NCI-H510A (cell line): ENCODE measurements around the gene SDHD.

Source experiments
- DNase-seq: peaks from one replicate; lab custom pipeline; 2025; lab: John Stamatoyannopoulos, UW

The SDHD gene

GRCh38 chr11:112103446-112103845 lies 16.8 kb downstream of the SDHD start:
- DNase-seq, result no peak

- DNase-seq, result no peak
Observed at GRCh38 chr11:112106070-112106469, 19.4 kb downstream of the SDHD start.

GRCh38 chr11:112113539-112114457 lies 27.1 kb downstream of the SDHD start:
- DNase-seq, result peak; percentile 8

GRCh38 chr11:112114460-112114859 lies 27.8 kb downstream of the SDHD start:
- DNase-seq, result no peak

GRCh38 chr11:112115386-112115785 lies 28.7 kb downstream of the SDHD start:
- no peak for DNase-seq

- no peak for DNase-seq
Observed at GRCh38 chr11:112118176-112118575, 31.5 kb downstream of the SDHD start.

- DNase-seq, result no peak
Observed at GRCh38 chr11:112121981-112122615, 35.4 kb downstream of the SDHD start.

GRCh38 chr11:112123129-112123528 lies 36.5 kb downstream of the SDHD start:
- no peak for DNase-seq

- DNase-seq, result no peak
Observed at GRCh38 chr11:112127056-112127455, 40.4 kb downstream of the SDHD start.

- peak; percentile 27 for DNase-seq
Observed at GRCh38 chr11:112128483-112129121, 41.9 kb downstream of the SDHD start.

- DNase-seq, result no peak
Observed at GRCh38 chr11:112129656-112130055, 43.0 kb downstream of the SDHD start.

- DNase-seq, result no peak
Observed at GRCh38 chr11:112132737-112133136, 46.1 kb downstream of the SDHD start.

GRCh38 chr11:112134473-112134872 lies 47.8 kb downstream of the SDHD start:
- no peak for DNase-seq

GRCh38 chr11:112143597-112143996 lies 56.9 kb downstream of the SDHD start:
- DNase-seq, result no peak
